GM11168 (cell line): ENCODE data around the gene LGALS7B.
"Not testable (repeated sequence)": the region's sequence is repeated elsewhere in the genome, so short reads cannot be mapped to it uniquely, and the experiment has no call there.

Experiments
- in situ Hi-C: fragments of 300-500 bp; cut with MboI; formaldehyde crosslinking; loops from one replicate; pipeline ENCODE4 v1.12.0; 2022; ENCODE audit warnings: low sequenced_read_pairs; ENCODE audit not compliant: unreplicated experiment

Gene LGALS7B

GRCh38 chr19:38769635-38770211 lies 19.3 kb upstream of the LGALS7B start:
- in situ Hi-C loops: no loop called here

- in situ Hi-C loops: not testable (repeated sequence)
Observed at GRCh38 chr19:38770228-38770948, 18.6 kb upstream of the LGALS7B start.

GRCh38 chr19:38770949-38771275 lies 18.1 kb upstream of the LGALS7B start:
- in situ Hi-C loops: not testable (repeated sequence)

- in situ Hi-C loops: not testable (repeated sequence)
Observed at GRCh38 chr19:38771569-38771968, 17.4 kb upstream of the LGALS7B start.

GRCh38 chr19:38773469-38774177 lies 15.4 kb upstream of the LGALS7B start, which contains the start of gene LGALS7:
LGALS7 (minus strand) TSS chr19:38773517; CDS start chr19:38773492, 25 bp downstream.
- in situ Hi-C loops: no loop called here

GRCh38 chr19:38774181-38774950 lies 14.6 kb upstream of the LGALS7B start:
- in situ Hi-C loops: no loop called here

GRCh38 chr19:38778733-38779132 lies 10.3 kb upstream of the LGALS7B start:
- in situ Hi-C loops: no loop called here

GRCh38 chr19:38780443-38780842 lies 8.6 kb upstream of the LGALS7B start:
- in situ Hi-C loops: no loop called here

- in situ Hi-C loops: no loop called here
Observed at GRCh38 chr19:38781058-38781457, 7.9 kb upstream of the LGALS7B start.

GRCh38 chr19:38782212-38782611 lies 6.8 kb upstream of the LGALS7B start:
- in situ Hi-C loops: not testable (repeated sequence)

- in situ Hi-C loops: no loop called here
Observed at GRCh38 chr19:38784224-38784623, 4.8 kb upstream of the LGALS7B start.

GRCh38 chr19:38785187-38785699 lies 3.8 kb upstream of the LGALS7B start:
- in situ Hi-C loops: no loop called here

- in situ Hi-C loops: not testable (repeated sequence)
Observed at GRCh38 chr19:38786061-38786460, 2.9 kb upstream of the LGALS7B start.

- in situ Hi-C loops: no loop called here
Observed at GRCh38 chr19:38786572-38787265, 2.3 kb upstream of the LGALS7B start.

- in situ Hi-C loops: not testable (repeated sequence)
Observed at GRCh38 chr19:38790507-38791403, 1.8 kb downstream of the LGALS7B start.

- in situ Hi-C loops: not testable (repeated sequence)
Observed at GRCh38 chr19:38791451-38792064, 2.6 kb downstream of the LGALS7B start.

- in situ Hi-C loops: no loop called here
Observed at GRCh38 chr19:38792250-38793111, 3.5 kb downstream of the LGALS7B start.

GRCh38 chr19:38793177-38793576 lies 4.2 kb downstream of the LGALS7B start:
- in situ Hi-C loops: no loop called here
